MM.1S (cell line): ENCODE measurements around the gene TET2.

Experiments
- DNase-seq: peaks from one replicate; pipeline ENCODE4 v3.0.0-alpha.2; 2015
- H2AFZ ChIP-seq: fragments of 300-600 bp; sonication (generic); 2 replicates; pipeline ENCODE4 v1.6.0; 2016; ENCODE audit warnings: antibody characterized with exemption, low read length
- H3F3A ChIP-seq: fragments of 300-600 bp; sonication (generic); 2 replicates; pipeline ENCODE4 v1.6.1; 2016; ENCODE audit warnings: mild to moderate bottlenecking, antibody characterized with exemption, low read length, moderate library complexity, mixed read lengths; ENCODE audit not compliant: insufficient read depth
- H3K27ac ChIP-seq: fragments of 300-600 bp; sonication (generic); 2 replicates; pipeline ENCODE4 v1.5.1; 2016; ENCODE audit warnings: mild to moderate bottlenecking, low read length
- H3K27me3 ChIP-seq: fragments of 300-600 bp; sonication (generic); replicated peaks from 2 replicates; pipeline ENCODE4 v1.6.0; 2016; ENCODE audit warnings: low read length; ENCODE audit not compliant: insufficient read depth
- H3K36me3 ChIP-seq: fragments of 300-600 bp; sonication (generic); replicated peaks from 2 replicates; pipeline ENCODE4 v1.6.1; 2016; ENCODE audit warnings: mild to moderate bottlenecking, low read length, mixed read lengths; ENCODE audit not compliant: insufficient read depth
- H3K4me1 ChIP-seq: fragments of 300-600 bp; sonication (generic); 2 replicates; pipeline ENCODE4 v1.6.1; 2016; ENCODE audit warnings: low read length, mixed read lengths
- H3K4me2 ChIP-seq: fragments of 300-600 bp; sonication (generic); 2 replicates; pipeline ENCODE4 v1.6.0; 2016; ENCODE audit warnings: low read depth, low read length
- H3K4me3 ChIP-seq: fragments of 300-600 bp; sonication (generic); 2 replicates; pipeline ENCODE4 v1.5.1; 2016; ENCODE audit warnings: low read length, mixed read lengths
- H3K79me2 ChIP-seq: fragments of 300-600 bp; sonication (generic); 2 replicates; pipeline ENCODE4 v1.6.1; 2016; ENCODE audit warnings: mixed run types, low read length, mixed read lengths
- H3K9ac ChIP-seq: fragments of 300-600 bp; sonication (generic); 2 replicates; pipeline ENCODE4 v1.6.1; 2016; ENCODE audit warnings: low read length, mixed read lengths
- H3K9me2 ChIP-seq: fragments of 300-600 bp; sonication (generic); replicated peaks from 2 replicates; pipeline ENCODE4 v1.6.1; 2016; ENCODE audit warnings: mild to moderate bottlenecking, low read length, mixed read lengths; ENCODE audit not compliant: insufficient read depth
- H3K9me3 ChIP-seq: fragments of 300-600 bp; sonication (generic); replicated peaks from 2 replicates; pipeline ENCODE4 v1.6.1; 2016; ENCODE audit warnings: mild to moderate bottlenecking, low read length, mixed read lengths; ENCODE audit not compliant: insufficient read depth
- H4K20me1 ChIP-seq: fragments of 300-600 bp; sonication (generic); 2 replicates; pipeline ENCODE4 v1.6.1; 2016; ENCODE audit warnings: mild to moderate bottlenecking, low read length, moderate library complexity, mixed read lengths; ENCODE audit not compliant: insufficient read depth
- CTCF ChIP-seq: fragments of 300-600 bp; sonication (generic); IDR thresholded peaks from 2 replicates; pipeline ENCODE4 v1.5.1; 2016; ENCODE audit warnings: antibody characterized with exemption, low read length, mixed read lengths
- EZH2 ChIP-seq: fragments of 300-600 bp; sonication (generic); optimal IDR thresholded peaks from 2 replicates; pipeline ENCODE3; 2017; ENCODE audit warnings: low read depth, mild to moderate bottlenecking, antibody characterized with exemption, low read length, mixed read lengths
- EZH2phosphoT487 ChIP-seq: fragments of 300-600 bp; sonication (generic); IDR thresholded peaks from 2 replicates; pipeline ENCODE4 v1.6.1; 2018; ENCODE audit warnings: antibody characterized with exemption, low read length

TET2 gene

GRCh38 chr4:105206214-105206613 is 59.5 kb downstream of the TET2 start:
- no peaks in the 10 kb centered on the region for H3F3A ChIP-seq
- H3K9ac ChIP-seq = no peak overlapping the region
- no peaks in the 10 kb centered on the region for H3K36me3 ChIP-seq
- no peak overlapping the region for H3K27ac ChIP-seq
- H3K9me3 ChIP-seq = no peaks in the 10 kb centered on the region
- no peaks in the 10 kb centered on the region for H3K27me3 ChIP-seq
- no peak overlapping the region for H3K4me2 ChIP-seq
- H3K4me1 ChIP-seq = no peaks in the 10 kb centered on the region
- no peaks in the 10 kb centered on the region for H4K20me1 ChIP-seq
- H3K79me2 ChIP-seq = no peaks in the 10 kb centered on the region
- H2AFZ ChIP-seq = no peak overlapping the region
- H3K4me3 ChIP-seq = no peak overlapping the region
- TF ChIP-seq CTCF (no peak), EZH2phosphoT487 (no peak), EZH2 (no peak)
- DNase-seq = no peak
- no peaks in the 10 kb centered on the region for H3K9me2 ChIP-seq

GRCh38 chr4:105207386-105207785 is 60.7 kb downstream of the TET2 start:
- Histone ChIP-seq H3F3A (no peaks in the 10 kb centered on the region), H3K4me2 (no peak overlapping the region), H3K79me2 (no peaks in the 10 kb centered on the region), H3K9me3 (no peaks in the 10 kb centered on the region), H3K36me3 (no peaks in the 10 kb centered on the region), H3K9ac (no peak overlapping the region), H3K9me2 (no peaks in the 10 kb centered on the region), H4K20me1 (no peaks in the 10 kb centered on the region), H3K4me1 (no peaks in the 10 kb centered on the region), H3K4me3 (no peak overlapping the region), H3K27me3 (no peaks in the 10 kb centered on the region), H3K27ac (no peak overlapping the region), H2AFZ (no peak overlapping the region)
- no peak for DNase-seq
- TF ChIP-seq EZH2 = no peak
- TF ChIP-seq CTCF = no peak
- TF ChIP-seq EZH2phosphoT487 = no peak

- Histone ChIP-seq H3K4me3 (no peak overlapping the region), H3K4me1 (no peaks in the 10 kb centered on the region), H3K9ac (no peak overlapping the region), H3F3A (no peaks in the 10 kb centered on the region), H3K36me3 (no peaks in the 10 kb centered on the region), H3K27me3 (no peaks in the 10 kb centered on the region), H2AFZ (no peak overlapping the region), H3K9me3 (no peaks in the 10 kb centered on the region), H3K4me2 (no peak overlapping the region), H3K9me2 (no peaks in the 10 kb centered on the region), H3K27ac (no peak overlapping the region), H4K20me1 (no peaks in the 10 kb centered on the region), H3K79me2 (no peaks in the 10 kb centered on the region)
- no peak for TF ChIP-seq CTCF
- no peak for TF ChIP-seq EZH2phosphoT487
- TF ChIP-seq EZH2 = no peak
- no peak for DNase-seq
Measured at GRCh38 chr4:105208561-105208960, 61.9 kb downstream of the TET2 start.
